DOHH2 (cell line): Measurements from ENCODE around the gene ANKRD39.

Source experiments
- EZH2phosphoT487 ChIP-seq: fragments of 200-600 bp; sonication (generic); IDR thresholded peaks from 2 replicates; pipeline ENCODE4 v1.6.1; 2017; ENCODE audit warnings: borderline replicate concordance, mild to moderate bottlenecking, antibody characterized with exemption, low read length, moderate library complexity, mixed read lengths
- TF ChIP-seq, protein P1 (sequence below): fragments of 200-600 bp; sonication (generic); IDR thresholded peaks from one replicate; pipeline ENCODE4 v1.5.1; 2014; ENCODE audit warnings: antibody characterized with exemption, mild to moderate bottlenecking, low read depth, low read length; ENCODE audit not compliant: poor library complexity, severe bottlenecking

DNA sequence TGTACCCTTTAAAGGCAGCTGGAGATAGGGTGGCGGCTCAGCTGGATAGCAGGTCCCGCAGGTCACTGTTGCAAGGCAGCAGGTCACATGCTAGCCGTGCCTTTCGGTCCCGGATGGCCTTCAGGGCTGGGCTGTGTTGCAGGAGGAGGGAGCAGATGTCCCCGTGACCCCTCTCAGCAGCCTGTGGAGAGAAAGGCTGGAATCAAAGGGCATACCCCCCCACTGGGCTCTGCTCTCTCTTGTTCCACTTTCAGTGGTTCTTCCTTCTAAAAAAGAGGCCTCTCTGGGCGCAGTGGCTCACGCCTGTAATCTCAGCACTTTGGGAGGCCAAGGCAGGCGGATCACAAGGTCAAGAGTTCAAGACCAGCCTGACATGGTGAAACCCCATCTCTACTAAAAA is 9.6 kb downstream of the ANKRD39 start:
- TF ChIP-seq, protein P1, sequence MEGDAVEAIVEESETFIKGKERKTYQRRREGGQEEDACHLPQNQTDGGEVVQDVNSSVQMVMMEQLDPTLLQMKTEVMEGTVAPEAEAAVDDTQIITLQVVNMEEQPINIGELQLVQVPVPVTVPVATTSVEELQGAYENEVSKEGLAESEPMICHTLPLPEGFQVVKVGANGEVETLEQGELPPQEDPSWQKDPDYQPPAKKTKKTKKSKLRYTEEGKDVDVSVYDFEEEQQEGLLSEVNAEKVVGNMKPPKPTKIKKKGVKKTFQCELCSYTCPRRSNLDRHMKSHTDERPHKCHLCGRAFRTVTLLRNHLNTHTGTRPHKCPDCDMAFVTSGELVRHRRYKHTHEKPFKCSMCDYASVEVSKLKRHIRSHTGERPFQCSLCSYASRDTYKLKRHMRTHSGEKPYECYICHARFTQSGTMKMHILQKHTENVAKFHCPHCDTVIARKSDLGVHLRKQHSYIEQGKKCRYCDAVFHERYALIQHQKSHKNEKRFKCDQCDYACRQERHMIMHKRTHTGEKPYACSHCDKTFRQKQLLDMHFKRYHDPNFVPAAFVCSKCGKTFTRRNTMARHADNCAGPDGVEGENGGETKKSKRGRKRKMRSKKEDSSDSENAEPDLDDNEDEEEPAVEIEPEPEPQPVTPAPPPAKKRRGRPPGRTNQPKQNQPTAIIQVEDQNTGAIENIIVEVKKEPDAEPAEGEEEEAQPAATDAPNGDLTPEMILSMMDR = no peak
- no peak for TF ChIP-seq EZH2phosphoT487
